Fibroblast of the aortic adventitia (primary cell): ENCODE data around the gene SLITRK3. TPM values are rescaled to one million over a fixed set of nuclear protein-coding genes. Genes with fewer than 3 reads are reported as not detected.

Experiments
- DNase-seq: peaks from one replicate; pipeline ENCODE4 v3.0.0-alpha.2; 2010; ENCODE audit warnings: low read depth
- H3K4me3 ChIP-seq: 2 replicates; pipeline ENCODE4 v1.5.1; 2011; ENCODE audit warnings: low read depth, mild to moderate bottlenecking, control low read depth, low read length, moderate library complexity
- total RNA-seq: library from RNA; depleted of rRNA; stranded (reverse); fragments of >200 nt; gene quantifications from 2 replicates; pipeline ENCODE4 v1.2.3, GENCODE V29; 2012; ENCODE audit warnings: low replicate concordance
- TF ChIP-seq, protein P1 (sequence below): IDR thresholded peaks from 2 replicates; pipeline ENCODE4 v1.5.1; 2011; ENCODE audit warnings: mild to moderate bottlenecking, low read length, control low read depth, inconsistent platforms; ENCODE audit not compliant: insufficient read depth

SLITRK3 gene
- total RNA-seq, 1 donor = not detected

DNA sequence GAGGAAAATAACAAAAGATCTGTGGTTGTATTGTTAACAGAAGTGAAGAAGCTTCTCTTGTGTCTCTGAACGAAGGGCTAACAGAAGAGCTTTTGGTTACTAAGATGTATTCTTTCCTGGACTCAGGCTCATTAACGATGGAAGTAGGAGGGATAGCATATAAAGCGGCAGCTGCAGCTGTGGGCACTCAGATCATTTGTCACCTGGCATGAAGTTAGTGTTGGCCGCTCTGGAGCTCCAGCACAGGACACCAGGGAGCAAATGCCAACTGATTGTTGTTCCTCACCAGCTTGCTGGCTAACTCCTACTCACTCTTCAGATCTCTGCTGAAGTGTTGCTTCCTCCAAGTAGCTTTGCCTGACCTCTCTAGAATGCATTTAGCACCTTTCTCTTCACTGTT is 15.5 kb upstream of the SLITRK3 start:
- DNase-seq = no peak
- TF ChIP-seq, protein P1, sequence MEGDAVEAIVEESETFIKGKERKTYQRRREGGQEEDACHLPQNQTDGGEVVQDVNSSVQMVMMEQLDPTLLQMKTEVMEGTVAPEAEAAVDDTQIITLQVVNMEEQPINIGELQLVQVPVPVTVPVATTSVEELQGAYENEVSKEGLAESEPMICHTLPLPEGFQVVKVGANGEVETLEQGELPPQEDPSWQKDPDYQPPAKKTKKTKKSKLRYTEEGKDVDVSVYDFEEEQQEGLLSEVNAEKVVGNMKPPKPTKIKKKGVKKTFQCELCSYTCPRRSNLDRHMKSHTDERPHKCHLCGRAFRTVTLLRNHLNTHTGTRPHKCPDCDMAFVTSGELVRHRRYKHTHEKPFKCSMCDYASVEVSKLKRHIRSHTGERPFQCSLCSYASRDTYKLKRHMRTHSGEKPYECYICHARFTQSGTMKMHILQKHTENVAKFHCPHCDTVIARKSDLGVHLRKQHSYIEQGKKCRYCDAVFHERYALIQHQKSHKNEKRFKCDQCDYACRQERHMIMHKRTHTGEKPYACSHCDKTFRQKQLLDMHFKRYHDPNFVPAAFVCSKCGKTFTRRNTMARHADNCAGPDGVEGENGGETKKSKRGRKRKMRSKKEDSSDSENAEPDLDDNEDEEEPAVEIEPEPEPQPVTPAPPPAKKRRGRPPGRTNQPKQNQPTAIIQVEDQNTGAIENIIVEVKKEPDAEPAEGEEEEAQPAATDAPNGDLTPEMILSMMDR = no peak
- H3K4me3 ChIP-seq = no peak overlapping the region

DNA sequence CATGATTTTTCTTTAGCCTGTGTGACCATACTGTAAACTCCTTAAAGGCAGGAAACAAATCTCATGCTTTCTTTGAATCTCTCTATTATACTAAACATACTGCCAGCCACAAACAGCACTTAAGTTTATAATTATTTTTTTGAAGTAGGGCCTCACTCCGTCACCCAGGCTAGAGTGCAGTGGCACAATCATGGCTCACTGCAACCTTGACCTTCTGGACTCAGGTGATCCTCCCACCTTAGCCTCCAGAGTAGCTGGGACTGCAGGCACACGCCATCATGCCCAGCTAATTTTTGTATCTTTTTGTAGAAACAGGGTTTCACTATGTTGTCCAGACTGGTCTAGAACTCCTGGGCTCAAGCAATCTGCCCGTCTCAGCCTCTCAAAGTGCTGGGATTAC is 14.5 kb upstream of the SLITRK3 start:
- no peak overlapping the region for H3K4me3 ChIP-seq
- TF ChIP-seq, protein P1 = no peak
- DNase-seq = no peak

DNA sequence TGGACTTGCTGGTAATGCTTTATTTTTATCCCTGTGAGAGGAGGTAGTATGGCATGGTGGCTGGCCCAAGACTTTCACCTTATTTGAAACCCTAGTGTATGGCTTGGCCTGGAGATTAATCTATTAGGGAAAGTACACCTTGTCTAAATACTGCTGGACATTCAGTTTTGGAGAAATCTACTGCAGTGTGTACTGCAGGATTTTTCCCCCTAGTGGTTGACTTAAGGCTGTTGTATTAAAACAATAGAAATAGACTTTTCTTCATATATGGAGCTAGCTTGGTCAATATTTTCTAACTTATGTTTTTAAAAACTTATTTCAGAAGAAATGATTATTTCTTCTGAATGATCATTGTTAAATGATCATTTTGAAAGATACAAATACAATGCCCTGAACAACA is 13.9 kb upstream of the SLITRK3 start:
- TF ChIP-seq, protein P1 = peak; percentile 41
- DNase-seq = no peak
- no peak overlapping the region for H3K4me3 ChIP-seq

DNA sequence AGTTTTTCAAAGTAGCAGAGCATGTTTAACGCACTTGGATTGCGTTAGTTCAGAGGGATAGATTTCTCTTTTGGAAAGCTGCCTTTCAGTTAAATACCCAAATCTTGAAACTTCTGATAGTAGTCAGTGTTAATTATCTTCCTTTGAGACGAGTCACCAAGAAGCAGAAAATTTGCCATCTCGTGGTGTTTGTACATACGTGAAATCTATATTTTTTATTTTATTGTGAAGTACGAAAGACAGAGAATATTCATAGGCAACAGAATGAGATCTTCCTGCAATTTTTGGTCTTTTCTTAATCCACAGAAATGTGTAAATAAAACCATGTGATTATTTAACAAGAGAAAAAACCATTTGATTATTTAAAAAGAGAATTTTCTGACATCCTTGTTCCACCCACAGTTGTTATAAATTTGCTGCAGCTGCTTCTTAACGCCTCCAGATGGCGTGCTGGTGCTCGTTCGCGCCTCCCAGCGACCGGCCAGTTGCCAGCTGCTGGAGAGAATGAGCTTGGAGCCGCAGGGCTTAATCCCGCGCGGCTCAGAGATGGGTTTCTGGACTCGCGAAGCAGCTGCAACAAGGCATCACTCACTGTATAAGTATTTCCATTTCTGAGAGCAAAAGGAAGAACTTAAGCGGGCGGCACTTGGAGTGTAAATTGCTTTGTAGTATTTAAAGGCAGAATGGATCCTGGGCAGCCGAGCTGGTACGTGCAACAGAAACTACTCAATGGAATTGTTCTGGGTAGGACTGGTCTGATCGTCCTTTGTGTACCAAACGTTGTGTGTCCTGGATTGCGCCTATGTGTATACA is 10.5 kb upstream of the SLITRK3 start:
- peak overlapping the region; percentile 62 for H3K4me3 ChIP-seq
- DNase-seq = peak; percentile 72
- TF ChIP-seq, protein P1 = peak; percentile 97

DNA sequence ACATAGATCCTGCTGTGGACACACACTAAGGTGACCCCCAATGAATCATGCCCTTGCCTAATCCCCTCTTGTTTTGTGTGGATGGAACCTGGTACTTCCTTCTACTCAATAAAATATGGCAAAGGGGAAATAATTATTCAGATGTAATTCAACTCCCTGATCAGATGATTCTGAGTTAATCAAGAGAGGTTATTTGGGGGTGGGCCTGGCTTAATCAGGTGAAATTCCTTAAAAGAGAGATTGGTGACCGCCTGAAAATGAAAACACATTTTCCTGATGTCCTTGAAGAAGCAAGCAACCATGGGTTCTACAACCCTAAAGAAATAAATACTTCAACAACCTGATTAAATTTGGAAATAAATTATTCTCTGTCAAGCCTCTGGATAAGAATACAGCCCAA is 8.3 kb upstream of the SLITRK3 start:
- DNase-seq = no peak
- no peak overlapping the region for H3K4me3 ChIP-seq
- TF ChIP-seq, protein P1 = no peak

DNA sequence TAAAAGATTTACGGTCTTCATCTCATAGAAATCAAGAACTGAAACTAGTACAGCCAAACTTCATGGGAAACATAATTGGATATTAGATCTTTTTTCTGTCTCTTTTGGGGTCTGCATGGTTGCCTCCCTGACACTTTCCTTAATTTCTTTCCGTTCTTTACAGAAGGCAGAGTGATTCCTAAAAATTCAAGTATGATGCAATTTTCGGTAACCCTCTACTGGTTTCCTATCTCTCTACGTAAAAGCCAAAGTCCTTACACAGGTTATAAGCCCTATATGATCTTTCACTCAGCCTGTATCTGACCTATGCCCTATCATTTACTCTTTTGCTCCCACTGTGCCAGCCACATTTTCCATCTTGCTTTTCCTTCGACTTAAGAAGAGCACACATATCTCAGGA is 6.8 kb upstream of the SLITRK3 start:
- DNase-seq = no peak
- TF ChIP-seq, protein P1 = no peak
- no peak overlapping the region for H3K4me3 ChIP-seq
